HG03354 (cell line): Measurements from ENCODE around the gene RAB8A.
"Not testable (repeated sequence)": the region's sequence is repeated elsewhere in the genome, so short reads cannot be mapped to it uniquely, and the experiment has no call there.

ENCODE experiments used
- ATAC-seq: cut with Tn5 transposase; IDR thresholded peaks from one replicate; pipeline ENCODE4 v1.9.1; 2021; ENCODE audit warnings: mild to moderate bottlenecking; ENCODE audit not compliant: unreplicated experiment, poor library complexity, severe bottlenecking

The RAB8A gene

GRCh38 chr19:16077984-16078758 lies 33.5 kb upstream of the RAB8A start:
- no peak for ATAC-seq

DNA sequence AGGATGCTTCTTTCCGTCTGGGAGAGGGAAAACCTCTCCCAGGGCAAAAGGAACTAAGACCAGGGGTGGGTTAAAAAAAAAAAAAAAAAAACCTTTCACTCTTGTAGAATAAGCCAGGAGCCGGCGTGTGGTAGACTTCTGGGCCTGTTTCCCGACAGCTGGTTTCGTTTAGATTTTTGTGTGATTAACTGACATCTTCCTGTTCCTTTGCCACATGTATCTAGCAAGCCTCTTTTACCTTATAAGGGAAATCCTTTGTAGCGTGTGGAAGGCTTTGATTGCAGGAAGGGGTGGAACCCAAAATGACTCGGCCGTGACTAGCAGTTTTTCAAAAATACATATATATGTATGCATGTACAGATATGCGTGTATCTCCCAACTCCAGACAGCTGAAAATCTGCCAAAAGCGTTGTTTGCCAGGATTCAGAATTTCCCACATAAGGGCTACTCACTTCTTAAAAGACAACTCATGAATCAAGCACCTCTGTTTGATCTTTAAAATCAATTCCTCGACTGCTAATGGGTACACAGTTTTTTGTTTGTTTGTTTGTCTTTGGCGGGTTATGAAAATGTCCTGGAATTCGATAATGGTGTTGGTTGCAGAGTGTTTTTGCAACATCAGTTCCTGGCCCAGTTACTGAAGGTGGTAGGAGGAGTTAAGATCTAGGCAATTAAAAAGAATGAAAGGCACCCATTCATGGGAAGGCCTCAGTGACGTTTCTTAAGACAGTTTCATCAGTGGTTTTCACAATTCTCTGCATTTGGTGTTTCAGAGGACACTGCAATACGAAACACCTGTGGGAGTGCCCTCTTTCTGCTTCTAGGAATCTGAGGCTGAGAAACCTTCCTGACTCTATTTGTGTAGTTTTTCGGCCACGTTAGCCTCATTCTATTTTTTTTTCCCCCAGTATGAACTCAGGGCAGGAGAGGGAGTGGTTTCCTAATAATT lies 32.7 kb upstream of the RAB8A start:
- peak; percentile 38 for ATAC-seq

GRCh38 chr19:16084067-16084685 lies 27.5 kb upstream of the RAB8A start:
- no peak for ATAC-seq

DNA sequence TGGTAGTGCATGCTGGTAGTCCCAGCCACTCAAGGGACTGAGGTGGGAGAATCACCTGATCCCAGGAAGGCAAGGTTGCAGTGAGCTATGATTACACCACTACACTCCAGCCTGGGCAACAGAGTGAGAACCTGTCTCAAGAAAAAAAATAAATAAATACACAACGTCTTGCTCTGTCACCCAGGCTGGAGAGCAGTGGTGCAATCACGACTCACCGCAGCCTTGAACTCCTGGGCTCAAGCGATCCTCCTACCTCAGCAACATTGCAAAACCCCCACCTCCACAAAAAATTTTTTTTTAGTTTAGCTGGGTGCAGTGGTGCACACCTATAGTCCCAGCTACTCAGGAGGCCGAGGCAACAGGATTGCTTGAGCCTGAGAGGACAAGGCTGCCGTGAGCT lies 26.6 kb upstream of the RAB8A start:
- no peak for ATAC-seq

DNA sequence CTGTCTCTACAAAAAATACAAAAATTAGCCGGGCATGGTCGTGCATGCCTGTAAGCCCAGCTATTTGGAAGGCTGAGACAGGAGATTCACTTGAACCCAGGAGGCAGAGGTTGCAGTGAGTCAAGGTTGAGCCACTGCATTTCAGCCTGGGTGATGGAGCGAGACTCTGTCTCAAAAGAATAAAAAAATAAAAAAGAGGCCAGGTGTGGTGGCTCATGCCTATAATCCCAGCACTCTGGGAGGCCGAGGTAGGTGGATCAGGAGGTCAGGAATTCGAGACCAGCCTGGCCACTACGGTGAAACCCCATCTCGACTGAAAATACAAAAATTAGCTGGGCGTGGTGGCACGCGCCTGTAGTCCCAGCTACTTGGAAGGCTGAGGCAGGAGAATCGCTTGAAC lies 24.3 kb upstream of the RAB8A start:
- not testable (repeated sequence) for ATAC-seq

GRCh38 chr19:16087940-16088339 lies 23.7 kb upstream of the RAB8A start:
- ATAC-seq, result no peak

DNA sequence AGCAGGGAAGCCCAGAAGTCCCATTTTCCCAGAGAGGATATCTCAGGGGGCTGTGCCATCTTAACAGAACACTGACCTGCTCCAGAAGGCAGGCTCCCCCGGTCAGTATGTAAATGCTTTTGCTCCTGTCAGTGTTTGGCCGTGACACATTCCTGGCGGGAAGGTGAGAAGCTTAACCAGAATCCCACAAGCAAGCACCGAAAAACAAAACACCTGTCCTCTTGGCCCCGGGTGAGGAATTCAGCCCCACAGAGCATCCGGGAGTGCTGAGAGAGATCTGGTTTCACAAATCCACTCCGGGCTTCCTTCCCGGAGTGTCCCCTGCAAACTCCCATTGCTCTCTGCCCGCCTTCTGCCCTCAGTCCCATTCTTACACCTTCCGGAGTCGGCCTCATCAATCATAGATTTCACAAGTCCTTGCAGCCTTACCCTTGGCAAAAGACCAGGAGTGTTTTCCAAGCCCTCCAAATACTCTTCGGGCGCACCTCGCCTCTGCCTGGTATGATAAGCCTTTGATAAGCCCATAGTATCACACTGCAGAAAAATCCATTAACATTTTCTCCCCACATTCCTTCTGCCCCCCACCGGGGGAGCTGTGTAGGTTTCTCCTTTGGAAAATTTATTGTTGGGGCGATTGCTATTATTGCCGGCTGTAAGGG lies 23.2 kb upstream of the RAB8A start:
- ATAC-seq, result no peak

DNA sequence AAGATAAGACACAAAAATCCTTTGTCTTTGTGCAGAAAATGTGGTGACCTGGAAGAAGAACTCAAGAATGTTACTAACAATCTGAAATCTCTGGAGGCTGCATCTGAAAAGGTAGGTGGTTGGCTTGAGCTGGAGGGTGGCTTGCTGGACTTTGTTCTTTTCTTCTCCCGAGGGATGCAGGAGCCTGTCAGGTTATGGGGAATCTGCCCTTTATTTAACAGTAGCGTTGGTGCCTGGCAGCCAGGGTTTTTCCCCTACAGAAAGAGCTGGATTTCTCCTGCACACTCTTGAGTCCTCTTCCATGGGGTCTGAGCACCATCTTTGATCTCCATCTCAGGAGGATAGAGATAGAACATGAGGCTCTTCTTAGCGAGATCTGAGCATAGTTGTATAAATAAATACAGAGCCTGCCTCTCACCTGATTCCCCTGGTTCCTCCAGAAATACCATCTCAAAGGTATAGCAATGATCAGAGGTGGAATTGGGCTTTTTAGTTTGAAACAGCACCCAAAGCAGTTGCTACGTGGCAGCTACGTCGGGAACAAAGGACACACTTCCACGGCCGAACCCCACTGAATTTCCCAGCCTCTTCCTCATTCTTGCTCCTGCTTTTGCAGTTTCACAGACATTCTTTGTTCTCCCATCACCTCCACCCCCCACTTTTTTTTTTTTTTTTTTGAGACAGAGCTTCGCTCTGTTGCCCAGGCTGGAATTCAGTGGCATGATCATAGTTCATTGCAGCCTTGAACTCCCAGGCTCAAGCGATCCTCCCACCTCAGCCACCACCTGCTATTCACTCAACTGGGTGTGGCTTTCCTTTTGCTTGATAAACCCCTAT lies 22.5 kb upstream of the RAB8A start:
- ATAC-seq, result no peak

DNA sequence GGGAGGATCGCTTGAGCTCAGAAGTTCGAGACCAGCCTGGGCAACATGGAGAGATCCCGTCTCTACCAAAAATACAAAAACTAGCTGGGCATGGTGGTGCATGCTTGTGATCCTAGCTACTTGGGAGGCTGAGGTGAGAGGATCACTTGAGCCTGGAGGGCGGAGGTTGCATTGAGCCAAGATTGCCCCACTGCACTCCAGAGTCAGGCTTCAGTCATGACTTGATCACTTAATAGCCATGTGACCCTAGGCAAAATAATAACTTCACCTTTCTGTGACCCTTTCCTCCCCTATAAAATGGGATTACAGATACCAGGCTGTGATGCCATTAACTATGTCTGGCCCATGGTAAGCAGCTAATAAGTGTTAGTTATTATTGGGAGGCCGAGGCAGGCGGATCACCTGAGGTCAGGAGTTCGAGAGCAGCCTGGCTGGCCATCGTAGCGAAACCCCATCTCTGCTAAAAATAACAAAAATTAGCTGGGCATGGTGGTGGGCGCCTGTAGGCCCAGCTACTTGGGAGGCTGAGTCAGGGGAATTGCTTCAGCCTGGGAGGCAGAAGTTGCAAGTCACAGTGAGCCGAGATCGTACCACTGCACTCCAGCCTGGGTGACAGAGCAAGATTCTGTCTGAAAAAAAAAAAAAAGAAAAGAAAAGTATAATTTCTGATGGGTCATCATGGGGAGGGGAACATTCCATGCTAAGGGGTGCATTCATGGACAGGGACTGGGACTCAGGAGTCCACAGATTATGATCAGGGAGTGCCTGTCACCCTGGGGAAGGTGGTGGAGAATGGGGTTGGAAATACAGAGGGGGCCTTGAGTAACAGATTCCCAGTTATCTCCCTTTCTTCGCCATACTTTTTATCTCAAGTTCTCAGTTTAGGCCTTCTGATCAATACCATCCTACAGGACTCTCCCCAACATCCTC lies 19.9 kb upstream of the RAB8A start:
- ATAC-seq, result no peak

DNA sequence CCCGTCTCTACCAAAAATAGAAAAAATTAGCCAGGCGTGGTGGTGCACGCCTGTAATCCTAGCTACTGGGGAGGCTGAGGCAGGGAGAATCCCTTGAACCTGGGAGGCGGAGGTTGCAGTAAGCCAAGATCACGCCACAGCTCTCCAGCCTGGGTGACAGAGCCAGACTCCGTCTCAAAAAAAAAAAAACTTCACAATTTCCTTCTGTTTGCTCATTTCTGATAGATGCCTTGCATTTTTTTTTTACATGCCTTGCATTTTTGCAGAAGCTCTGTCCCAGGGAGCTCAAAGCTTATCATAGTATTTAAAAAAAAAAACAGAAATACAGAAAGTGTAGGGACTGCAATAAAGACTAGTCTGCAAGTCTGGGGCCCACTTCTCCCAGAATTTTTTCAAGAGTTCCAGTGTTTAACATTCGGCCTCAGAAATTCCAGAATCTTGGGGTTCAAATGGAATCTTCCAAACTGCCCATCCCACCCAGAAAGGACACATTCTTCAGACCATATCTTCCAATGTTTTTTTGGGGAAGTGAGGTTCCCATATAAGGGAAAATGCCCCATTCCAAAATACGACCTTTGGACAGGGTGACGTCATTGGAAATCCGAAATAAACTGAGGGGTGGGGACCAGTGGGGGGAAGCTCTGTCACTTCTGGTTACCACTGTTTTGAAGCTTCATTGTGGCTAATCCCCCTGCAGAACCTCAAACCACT lies 17.2 kb upstream of the RAB8A start:
- no peak for ATAC-seq

- no peak for ATAC-seq
Observed at GRCh38 chr19:16095071-16095571, 16.6 kb upstream of the RAB8A start.

DNA sequence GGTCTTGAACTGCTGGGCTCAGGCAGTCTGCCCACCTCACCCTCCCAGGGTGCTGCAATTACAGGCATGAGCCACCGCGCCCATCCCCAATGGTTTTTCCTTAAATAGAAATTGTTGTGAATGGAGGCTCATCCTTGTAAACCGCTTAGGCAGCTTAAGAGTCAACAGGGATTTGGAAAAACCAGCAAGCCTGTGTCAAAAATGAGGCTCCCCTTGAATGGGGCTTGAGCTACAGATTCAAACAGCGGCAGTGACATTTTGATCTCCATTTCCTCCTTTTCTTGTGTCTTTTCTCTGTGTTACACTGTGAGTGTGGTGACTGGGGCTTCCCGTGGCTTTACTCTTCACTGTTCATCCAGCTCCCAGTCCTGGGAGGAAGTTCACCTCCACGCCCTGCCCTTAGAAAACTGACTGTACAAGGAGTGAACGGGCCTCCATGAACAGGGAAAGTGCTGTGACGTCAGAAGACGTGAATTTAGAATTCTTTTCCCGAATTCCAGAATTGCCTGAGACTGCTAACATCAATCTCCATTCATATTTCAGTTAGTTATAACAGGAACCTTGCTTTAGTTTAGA lies 15.3 kb upstream of the RAB8A start:
- ATAC-seq, result no peak

DNA sequence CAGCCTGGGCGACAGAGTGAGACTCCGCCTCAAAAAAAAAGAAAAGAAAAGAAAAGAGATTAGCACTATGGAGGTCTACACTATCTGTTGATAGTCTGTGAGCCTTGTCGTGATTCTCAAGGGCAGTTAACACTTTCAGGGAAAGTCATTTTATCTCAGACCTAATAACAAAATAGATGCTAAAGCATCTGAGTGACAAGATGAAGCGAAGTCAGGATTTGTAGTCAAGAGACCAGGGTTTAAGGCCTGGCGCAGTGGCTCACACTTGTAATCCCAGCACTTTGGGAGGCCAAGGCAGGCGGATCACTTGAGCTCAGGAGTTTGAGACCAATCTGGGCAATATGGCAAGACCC lies 13.3 kb upstream of the RAB8A start:
- no peak for ATAC-seq

- no peak for ATAC-seq
Observed at GRCh38 chr19:16098821-16099220, 12.9 kb upstream of the RAB8A start.

- not testable (repeated sequence) for ATAC-seq
Observed at GRCh38 chr19:16099314-16099965, 12.2 kb upstream of the RAB8A start.

- ATAC-seq, result no peak
Observed at GRCh38 chr19:16100524-16100923, 11.2 kb upstream of the RAB8A start.

GRCh38 chr19:16104722-16105121 lies 7.0 kb upstream of the RAB8A start:
- ATAC-seq, result no peak
